Fibroblast of lung (primary cell): ENCODE measurements around the gene GOLM1.

Source experiments
- CTCF ChIP-seq, 2 donors: IDR thresholded peaks in 1 of 2; conservative IDR thresholded peaks in 1 of 2; 1 replicate in 1 of 2; 2 replicates in 1 of 2; pipeline ENCODE4 v1.5.1; 2011 to 2012; ENCODE audit warnings: low read length in 2 of 2, control low read depth in 1 of 2, inconsistent platforms in 1 of 2, low read depth in 1 of 2, mild to moderate bottlenecking in 1 of 2
- EZH2 ChIP-seq: IDR thresholded peaks from 2 replicates; pipeline ENCODE4 v1.5.1; 2012; ENCODE audit warnings: low read length, control low read depth, mild to moderate bottlenecking; ENCODE audit errors: missing control alignments

DNA sequence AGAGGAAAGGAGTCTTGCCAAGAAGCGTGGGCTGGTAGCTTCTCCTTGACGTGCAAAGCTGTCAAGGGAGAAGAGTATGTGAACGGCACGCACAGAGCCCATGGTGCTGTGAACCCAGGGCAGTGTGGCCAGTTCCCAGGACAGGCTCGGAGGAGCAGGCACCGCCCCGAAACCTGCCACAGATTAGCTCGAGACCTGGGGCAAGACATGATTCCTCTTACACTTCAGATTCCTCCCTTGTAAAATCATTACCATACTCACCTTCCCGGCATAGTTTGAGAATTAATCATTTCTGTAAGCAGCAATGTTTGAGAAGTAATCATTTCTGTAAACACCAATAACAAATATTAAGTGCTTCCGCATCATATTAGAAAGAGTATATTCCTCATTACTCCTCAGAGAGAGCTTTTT, 19.9 kb downstream of the GOLM1 start:
- no peak for TF ChIP-seq CTCF (conservative IDR thresholded peaks at IDR 0.05 in 1 of 2, IDR thresholded peaks at IDR 0.05 in 1 of 2; ENCODE audit: low read depth in 1 of 2, low read length in 2 of 2)
- no peak for TF ChIP-seq EZH2
